ENCODE measurements around the gene AKAIN1.

DNA sequence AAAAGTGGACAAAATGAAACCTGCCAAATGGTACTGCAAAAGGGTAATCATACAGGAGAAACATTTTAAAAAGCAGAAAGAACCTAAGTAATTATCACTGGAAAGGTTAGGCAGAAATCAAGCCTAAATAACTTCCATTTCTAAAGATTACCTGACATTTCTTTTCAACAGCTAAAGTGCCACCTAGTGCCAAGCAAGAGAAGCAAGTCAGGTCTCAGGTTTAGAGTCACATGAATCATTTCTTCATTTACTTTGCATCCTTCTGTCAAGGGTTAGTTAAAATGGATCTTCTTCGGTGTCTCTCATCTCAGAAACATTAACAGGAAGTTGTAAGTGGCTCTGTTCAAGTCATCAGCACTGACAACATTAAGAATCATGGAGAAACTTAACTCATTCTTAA is 90.3 kb downstream of the AKAIN1 start:
- TF ChIP-seq, protein P1, sequence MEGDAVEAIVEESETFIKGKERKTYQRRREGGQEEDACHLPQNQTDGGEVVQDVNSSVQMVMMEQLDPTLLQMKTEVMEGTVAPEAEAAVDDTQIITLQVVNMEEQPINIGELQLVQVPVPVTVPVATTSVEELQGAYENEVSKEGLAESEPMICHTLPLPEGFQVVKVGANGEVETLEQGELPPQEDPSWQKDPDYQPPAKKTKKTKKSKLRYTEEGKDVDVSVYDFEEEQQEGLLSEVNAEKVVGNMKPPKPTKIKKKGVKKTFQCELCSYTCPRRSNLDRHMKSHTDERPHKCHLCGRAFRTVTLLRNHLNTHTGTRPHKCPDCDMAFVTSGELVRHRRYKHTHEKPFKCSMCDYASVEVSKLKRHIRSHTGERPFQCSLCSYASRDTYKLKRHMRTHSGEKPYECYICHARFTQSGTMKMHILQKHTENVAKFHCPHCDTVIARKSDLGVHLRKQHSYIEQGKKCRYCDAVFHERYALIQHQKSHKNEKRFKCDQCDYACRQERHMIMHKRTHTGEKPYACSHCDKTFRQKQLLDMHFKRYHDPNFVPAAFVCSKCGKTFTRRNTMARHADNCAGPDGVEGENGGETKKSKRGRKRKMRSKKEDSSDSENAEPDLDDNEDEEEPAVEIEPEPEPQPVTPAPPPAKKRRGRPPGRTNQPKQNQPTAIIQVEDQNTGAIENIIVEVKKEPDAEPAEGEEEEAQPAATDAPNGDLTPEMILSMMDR (IDR thresholded peaks at IDR 0.05) = no peak
- no peak for TF ChIP-seq POLR2A (IDR thresholded peaks at IDR 0.05)

All from testis (tissue), 2 donors.